ENCODE results near the gene ZNF684.
"Not testable (repeated sequence)": the region's sequence is repeated elsewhere in the genome, so short reads cannot be mapped to it uniquely, and the experiment has no call there.

Gene ZNF684

DNA sequence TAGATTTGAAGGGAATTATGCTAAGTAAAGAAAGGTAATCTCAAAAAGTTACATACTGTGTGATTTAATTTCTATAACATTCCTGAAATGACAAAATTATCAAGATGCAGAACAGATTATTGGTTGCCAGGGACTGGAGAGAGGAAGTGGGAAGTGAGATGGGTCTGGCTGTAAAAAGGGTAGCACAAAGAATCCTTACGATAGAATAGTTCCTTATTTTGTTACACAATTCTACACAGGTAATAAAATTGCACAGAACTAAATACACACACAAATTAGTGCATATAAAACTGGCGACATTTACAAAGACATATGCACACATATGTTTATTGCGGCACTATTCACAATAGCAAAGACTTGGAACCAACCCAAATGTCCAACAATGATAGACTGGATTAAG lies 33.5 kb downstream of the ZNF684 start:
- H3K9ac ChIP-seq (ENCODE audit: low read depth in 1 of 2, low read length in 2 of 2), result no peak overlapping the region
- H3K36me3 ChIP-seq (ENCODE audit: control insufficient read depth in 1 of 2, insufficient read depth in 2 of 2, low read length in 2 of 2), result no peaks in the 10 kb centered on the region
- no peaks in the 10 kb centered on the region for H3K27me3 ChIP-seq (ENCODE audit: control insufficient read depth in 1 of 2, insufficient read depth in 2 of 2, low read length in 2 of 2)
- H3K9me3 ChIP-seq (ENCODE audit: control insufficient read depth in 1 of 2, low read length in 2 of 2), result no peaks in the 10 kb centered on the region
- H3K27ac ChIP-seq (ENCODE audit: low read depth, low read length), result no peak overlapping the region
- H3K4me3 ChIP-seq (ENCODE audit: low read depth in 1 of 2, low read length in 2 of 2), result no peak overlapping the region
- H3K4me1 ChIP-seq (ENCODE audit: control insufficient read depth in 1 of 2, insufficient read depth in 2 of 2, low read length in 2 of 2), result no peaks in the 10 kb centered on the region

DNA sequence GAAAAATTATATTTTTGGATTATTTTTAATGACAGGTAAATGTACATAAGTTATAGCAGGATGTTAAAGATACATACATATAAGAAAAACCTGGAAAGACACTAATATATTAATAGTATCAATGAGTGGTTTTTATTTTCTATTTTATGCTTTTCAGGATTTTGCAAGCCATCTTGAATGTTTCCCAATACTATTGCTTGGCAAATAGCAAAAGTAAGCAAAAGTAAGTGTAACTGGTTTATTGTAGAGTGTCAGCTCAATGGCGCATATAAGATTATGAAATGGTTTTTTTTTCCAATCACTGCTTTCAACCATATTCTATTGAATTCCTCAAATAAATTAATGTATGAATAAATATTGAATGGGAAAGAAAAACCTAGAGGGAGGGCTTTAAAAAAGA lies 36.4 kb downstream of the ZNF684 start:
- H3K27ac ChIP-seq (ENCODE audit: low read depth, low read length), result no peak overlapping the region
- no peak overlapping the region for H3K9ac ChIP-seq (ENCODE audit: low read depth in 1 of 2, low read length in 2 of 2)
- H3K4me1 ChIP-seq (ENCODE audit: control insufficient read depth in 1 of 2, insufficient read depth in 2 of 2, low read length in 2 of 2), result no peaks in the 10 kb centered on the region
- no peaks in the 10 kb centered on the region for H3K27me3 ChIP-seq (ENCODE audit: control insufficient read depth in 1 of 2, insufficient read depth in 2 of 2, low read length in 2 of 2)
- no peaks in the 10 kb centered on the region for H3K9me3 ChIP-seq (ENCODE audit: control insufficient read depth in 1 of 2, low read length in 2 of 2)
- no peak overlapping the region for H3K4me3 ChIP-seq (ENCODE audit: low read depth in 1 of 2, low read length in 2 of 2)
- no peaks in the 10 kb centered on the region for H3K36me3 ChIP-seq (ENCODE audit: control insufficient read depth in 1 of 2, insufficient read depth in 2 of 2, low read length in 2 of 2)

DNA sequence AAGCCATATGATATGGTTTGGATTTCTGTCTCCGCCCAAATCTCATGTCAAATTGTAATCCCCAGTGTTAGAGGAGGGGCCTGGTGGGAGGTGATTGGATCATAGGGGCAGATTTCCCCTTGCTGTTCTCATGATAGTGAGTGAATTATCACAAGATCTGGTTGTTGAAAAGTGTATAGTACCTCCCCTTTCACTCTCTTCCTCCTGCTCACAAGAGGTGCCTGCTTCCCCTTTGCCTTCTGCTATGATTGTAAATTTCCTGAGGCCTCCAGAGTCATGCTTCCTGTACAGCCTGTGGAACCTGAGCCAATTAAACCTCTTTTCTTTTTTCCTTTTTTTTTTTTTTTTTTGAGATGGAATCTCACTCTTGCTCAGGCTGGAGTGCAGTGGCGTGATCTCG lies 43.4 kb downstream of the ZNF684 start:
- not testable (repeated sequence) for H3K36me3 ChIP-seq (ENCODE audit: control insufficient read depth in 1 of 2, insufficient read depth in 2 of 2, low read length in 2 of 2); H3K4me1 ChIP-seq (ENCODE audit: control insufficient read depth in 1 of 2, insufficient read depth in 2 of 2, low read length in 2 of 2); H3K27ac ChIP-seq (ENCODE audit: low read depth, low read length); H3K4me3 ChIP-seq (ENCODE audit: low read depth in 1 of 2, low read length in 2 of 2); H3K27me3 ChIP-seq (ENCODE audit: control insufficient read depth in 1 of 2, insufficient read depth in 2 of 2, low read length in 2 of 2); H3K9ac ChIP-seq (ENCODE audit: low read depth in 1 of 2, low read length in 2 of 2); H3K9me3 ChIP-seq (ENCODE audit: control insufficient read depth in 1 of 2, low read length in 2 of 2)

DNA sequence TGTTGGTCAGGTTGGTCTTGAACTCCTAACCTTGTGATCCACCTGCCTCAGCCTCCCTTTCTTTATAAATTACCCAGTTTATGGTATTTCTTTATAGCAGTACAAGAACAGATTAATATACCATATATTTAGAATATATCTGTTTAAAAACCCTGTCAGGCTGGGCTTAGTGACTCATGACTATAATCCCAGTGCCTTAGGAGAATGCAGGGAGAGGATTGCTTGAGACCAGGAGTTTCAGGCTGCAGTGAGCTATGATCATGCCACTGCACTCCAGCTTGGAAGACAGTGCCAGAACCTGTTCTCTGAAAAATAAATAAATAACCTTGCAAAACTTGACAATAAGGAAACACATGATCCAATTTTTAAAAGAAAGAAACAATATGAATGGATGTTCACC lies 43.9 kb downstream of the ZNF684 start:
- Histone ChIP-seq H3K9me3 (ENCODE audit: control insufficient read depth in 1 of 2, low read length in 2 of 2) (no peaks in the 10 kb centered on the region), H3K36me3 (ENCODE audit: control insufficient read depth in 1 of 2, insufficient read depth in 2 of 2, low read length in 2 of 2) (no peaks in the 10 kb centered on the region), H3K9ac (ENCODE audit: low read depth in 1 of 2, low read length in 2 of 2) (no peak overlapping the region), H3K27me3 (ENCODE audit: control insufficient read depth in 1 of 2, insufficient read depth in 2 of 2, low read length in 2 of 2) (no peaks in the 10 kb centered on the region), H3K4me1 (ENCODE audit: control insufficient read depth in 1 of 2, insufficient read depth in 2 of 2, low read length in 2 of 2) (no peaks in the 10 kb centered on the region), H3K27ac (ENCODE audit: low read depth, low read length) (no peak overlapping the region), H3K4me3 (ENCODE audit: low read depth in 1 of 2, low read length in 2 of 2) (no peak overlapping the region)

DNA sequence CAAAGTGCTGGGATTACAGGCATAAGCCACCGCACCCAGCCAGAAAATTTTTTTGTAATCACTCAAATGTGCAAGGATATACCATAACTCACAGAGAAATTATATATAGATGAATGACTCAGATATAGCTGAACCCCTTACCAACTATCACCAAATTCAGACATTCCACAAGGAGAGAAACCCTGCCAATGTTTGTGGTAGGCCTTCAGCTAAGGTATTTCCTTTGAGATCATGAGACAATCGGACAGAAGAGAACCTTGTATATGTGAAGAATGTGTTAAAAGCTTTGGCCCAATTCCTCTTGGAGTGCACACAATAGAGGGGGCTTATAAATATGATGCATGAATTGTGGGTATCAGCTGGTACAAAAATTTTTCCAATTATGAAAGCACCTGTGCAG lies 50.7 kb downstream of the ZNF684 start:
- Histone ChIP-seq H3K36me3 (ENCODE audit: control insufficient read depth in 1 of 2, insufficient read depth in 2 of 2, low read length in 2 of 2) (no peaks in the 10 kb centered on the region), H3K4me3 (ENCODE audit: low read depth in 1 of 2, low read length in 2 of 2) (no peak overlapping the region), H3K9ac (ENCODE audit: low read depth in 1 of 2, low read length in 2 of 2) (no peak overlapping the region), H3K27me3 (ENCODE audit: control insufficient read depth in 1 of 2, insufficient read depth in 2 of 2, low read length in 2 of 2) (no peaks in the 10 kb centered on the region), H3K9me3 (ENCODE audit: control insufficient read depth in 1 of 2, low read length in 2 of 2) (no peaks in the 10 kb centered on the region), H3K4me1 (ENCODE audit: control insufficient read depth in 1 of 2, insufficient read depth in 2 of 2, low read length in 2 of 2) (no peaks in the 10 kb centered on the region), H3K27ac (ENCODE audit: low read depth, low read length) (no peak overlapping the region)

DNA sequence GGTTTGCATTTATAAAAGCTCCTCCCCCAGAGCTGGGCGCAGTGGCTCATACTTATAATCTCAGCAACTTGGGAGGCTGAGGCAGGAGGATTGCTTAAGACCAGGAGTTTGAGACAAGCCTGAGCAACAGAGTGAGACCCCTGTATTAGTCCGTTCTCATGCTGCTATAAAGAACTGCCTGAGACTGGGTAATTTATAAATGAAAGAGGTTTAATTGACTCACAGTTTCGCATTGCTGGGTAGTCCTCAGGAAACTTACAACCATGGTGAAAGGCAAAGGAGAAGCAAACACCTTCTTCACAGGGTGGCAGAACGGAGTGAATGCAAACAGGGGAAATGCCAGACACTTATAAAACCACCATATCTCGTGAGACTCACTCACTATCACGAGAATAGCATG lies 52.5 kb downstream of the ZNF684 start:
- Histone ChIP-seq H3K4me1 (ENCODE audit: control insufficient read depth in 1 of 2, insufficient read depth in 2 of 2, low read length in 2 of 2) (no peaks in the 10 kb centered on the region), H3K36me3 (ENCODE audit: control insufficient read depth in 1 of 2, insufficient read depth in 2 of 2, low read length in 2 of 2) (no peaks in the 10 kb centered on the region), H3K27ac (ENCODE audit: low read depth, low read length) (no peak overlapping the region), H3K4me3 (ENCODE audit: low read depth in 1 of 2, low read length in 2 of 2) (no peak overlapping the region), H3K9me3 (ENCODE audit: control insufficient read depth in 1 of 2, low read length in 2 of 2) (no peaks in the 10 kb centered on the region), H3K9ac (ENCODE audit: low read depth in 1 of 2, low read length in 2 of 2) (no peak overlapping the region), H3K27me3 (ENCODE audit: control insufficient read depth in 1 of 2, insufficient read depth in 2 of 2, low read length in 2 of 2) (no peaks in the 10 kb centered on the region)

DNA sequence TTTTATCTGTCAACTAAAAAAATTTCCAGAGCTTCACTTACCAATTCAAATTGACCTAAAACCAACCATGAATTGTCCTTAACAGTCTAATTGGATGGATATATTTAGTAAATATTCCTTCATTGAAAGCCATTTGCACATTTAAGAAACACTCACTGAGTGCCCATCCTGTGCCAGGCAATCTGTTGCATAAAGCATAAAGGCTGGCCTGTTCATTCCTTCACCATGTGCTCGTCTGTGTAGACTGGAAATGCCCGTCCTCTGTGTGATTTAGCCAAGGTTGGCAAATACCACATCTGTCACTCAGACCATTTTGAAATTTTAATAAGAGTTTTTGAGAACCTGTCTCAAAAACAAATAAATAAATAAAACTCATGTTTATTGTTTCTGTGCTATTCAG lies 57.1 kb downstream of the ZNF684 start:
- H3K4me3 ChIP-seq (ENCODE audit: low read depth in 1 of 2, low read length in 2 of 2), result no peak overlapping the region

DNA sequence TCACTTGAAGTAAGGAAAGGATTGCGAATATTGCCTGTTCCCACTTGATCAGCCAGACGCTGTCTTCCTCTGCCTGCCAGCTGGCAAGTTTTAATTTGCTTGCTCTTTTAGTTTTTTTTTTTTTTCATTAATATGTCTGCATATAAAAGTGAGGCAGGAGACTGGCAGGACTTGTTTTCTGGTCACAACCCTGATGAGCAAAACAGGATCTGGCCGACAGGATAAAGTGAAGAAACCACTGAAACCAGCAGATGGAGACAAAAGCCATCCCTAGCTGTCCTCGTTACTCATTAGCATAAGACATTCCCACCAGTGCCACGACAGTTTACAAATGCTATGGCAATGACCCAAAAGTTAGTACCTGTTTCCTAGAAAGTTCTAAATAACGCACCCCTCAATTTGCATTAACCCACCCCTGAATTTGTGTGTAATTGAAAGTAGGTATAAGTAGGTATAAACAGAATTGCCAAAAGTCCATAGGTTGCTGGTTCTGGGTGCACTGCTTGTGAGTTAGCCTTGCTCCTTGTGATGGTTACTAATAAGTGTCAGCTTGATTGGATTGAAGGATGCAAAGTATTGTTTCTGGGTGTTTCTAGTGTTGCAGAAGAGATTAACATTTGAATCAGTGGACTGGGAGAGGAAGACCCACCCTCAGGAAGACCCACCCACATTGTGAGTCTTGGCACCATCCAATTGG lies 60.8 kb downstream of the ZNF684 start:
- Histone ChIP-seq H3K4me3 (ENCODE audit: low read depth in 1 of 2, low read length in 2 of 2) (no peak overlapping the region), H3K9ac (ENCODE audit: low read depth in 1 of 2, low read length in 2 of 2) (no peak overlapping the region), H3K36me3 (ENCODE audit: control insufficient read depth in 1 of 2, insufficient read depth in 2 of 2, low read length in 2 of 2) (no peaks in the 10 kb centered on the region), H3K9me3 (ENCODE audit: control insufficient read depth in 1 of 2, low read length in 2 of 2) (no peaks in the 10 kb centered on the region), H3K27me3 (ENCODE audit: control insufficient read depth in 1 of 2, insufficient read depth in 2 of 2, low read length in 2 of 2) (no peaks in the 10 kb centered on the region), H3K27ac (ENCODE audit: low read depth, low read length) (no peak overlapping the region), H3K4me1 (ENCODE audit: control insufficient read depth in 1 of 2, insufficient read depth in 2 of 2, low read length in 2 of 2) (no peaks in the 10 kb centered on the region)

More for the DNA sequence above, 57.1 kb downstream of the ZNF684 start:
- H3K4me1 ChIP-seq (ENCODE audit: control insufficient read depth in 1 of 2, insufficient read depth in 2 of 2, low read length in 2 of 2), result no peaks in the 10 kb centered on the region
- H3K27ac ChIP-seq (ENCODE audit: low read depth, low read length), result no peak overlapping the region
- no peaks in the 10 kb centered on the region for H3K36me3 ChIP-seq (ENCODE audit: control insufficient read depth in 1 of 2, insufficient read depth in 2 of 2, low read length in 2 of 2)
- H3K9ac ChIP-seq (ENCODE audit: low read depth in 1 of 2, low read length in 2 of 2), result no peak overlapping the region
- no peaks in the 10 kb centered on the region for H3K27me3 ChIP-seq (ENCODE audit: control insufficient read depth in 1 of 2, insufficient read depth in 2 of 2, low read length in 2 of 2)
- H3K9me3 ChIP-seq (ENCODE audit: control insufficient read depth in 1 of 2, low read length in 2 of 2), result no peaks in the 10 kb centered on the region

DNA sequence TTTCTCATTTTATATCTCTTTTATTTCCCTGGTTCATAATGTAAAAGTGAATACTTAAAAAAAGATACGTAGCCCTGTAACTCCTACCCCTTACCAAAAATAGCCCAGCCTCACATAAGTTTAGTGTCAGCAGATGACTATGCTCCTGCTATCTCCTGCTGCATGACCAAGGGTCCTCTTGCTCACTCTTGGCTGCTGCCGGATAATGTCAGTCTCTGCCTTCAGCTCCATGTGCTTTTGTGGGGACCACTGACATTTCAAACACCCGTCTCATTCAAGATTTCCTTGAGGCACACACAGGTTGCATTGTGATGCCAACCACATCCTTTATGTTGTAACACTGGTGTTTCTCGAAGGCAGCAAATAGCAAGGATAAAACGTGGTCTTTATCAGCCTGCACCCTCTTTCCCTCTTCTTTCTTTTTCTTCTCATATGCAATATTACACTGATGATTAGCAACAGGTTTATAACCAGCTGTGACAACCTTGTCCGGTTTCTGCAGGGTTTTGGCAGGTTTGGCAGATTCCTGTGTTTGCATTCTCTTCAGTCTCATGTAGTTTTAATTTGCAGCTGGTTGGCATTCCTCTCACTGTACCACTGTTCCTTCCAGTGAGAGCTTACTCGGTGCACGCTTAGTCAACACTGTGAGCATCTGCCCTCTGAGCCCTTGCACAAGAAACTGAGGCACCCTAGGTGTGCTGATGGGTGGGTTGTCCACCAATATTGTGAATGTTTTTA lies 62.2 kb downstream of the ZNF684 start:
- H3K36me3 ChIP-seq (ENCODE audit: control insufficient read depth in 1 of 2, insufficient read depth in 2 of 2, low read length in 2 of 2), result no peaks in the 10 kb centered on the region
- no peaks in the 10 kb centered on the region for H3K27me3 ChIP-seq (ENCODE audit: control insufficient read depth in 1 of 2, insufficient read depth in 2 of 2, low read length in 2 of 2)
- H3K9ac ChIP-seq (ENCODE audit: low read depth in 1 of 2, low read length in 2 of 2), result no peak overlapping the region
- H3K9me3 ChIP-seq (ENCODE audit: control insufficient read depth in 1 of 2, low read length in 2 of 2), result no peaks in the 10 kb centered on the region
- H3K4me3 ChIP-seq (ENCODE audit: low read depth in 1 of 2, low read length in 2 of 2), result no peak overlapping the region
- no peaks in the 10 kb centered on the region for H3K4me1 ChIP-seq (ENCODE audit: control insufficient read depth in 1 of 2, insufficient read depth in 2 of 2, low read length in 2 of 2)
- H3K27ac ChIP-seq (ENCODE audit: low read depth, low read length), result no peak overlapping the region

DNA sequence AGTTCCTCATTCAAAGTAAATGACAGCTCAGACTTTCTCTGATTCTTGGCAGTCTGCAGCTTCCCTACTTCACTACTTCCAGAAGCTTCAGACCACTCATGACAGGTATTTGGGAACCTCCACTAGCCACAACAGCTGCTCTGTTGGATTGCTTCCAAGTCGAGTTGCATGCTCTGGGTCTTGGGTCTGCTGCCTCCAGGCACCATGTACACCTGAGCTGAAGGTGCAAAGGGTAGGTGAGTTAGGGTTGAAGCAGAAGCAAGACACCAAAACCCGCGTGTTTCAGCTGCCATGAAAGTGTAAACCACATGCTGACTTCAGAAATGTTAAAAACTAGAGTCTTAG lies 62.7 kb downstream of the ZNF684 start:
- Histone ChIP-seq H3K27me3 (ENCODE audit: control insufficient read depth in 1 of 2, insufficient read depth in 2 of 2, low read length in 2 of 2) (no peaks in the 10 kb centered on the region), H3K36me3 (ENCODE audit: control insufficient read depth in 1 of 2, insufficient read depth in 2 of 2, low read length in 2 of 2) (no peaks in the 10 kb centered on the region), H3K4me3 (ENCODE audit: low read depth in 1 of 2, low read length in 2 of 2) (no peak overlapping the region), H3K9me3 (ENCODE audit: control insufficient read depth in 1 of 2, low read length in 2 of 2) (no peaks in the 10 kb centered on the region), H3K27ac (ENCODE audit: low read depth, low read length) (no peak overlapping the region), H3K9ac (ENCODE audit: low read depth in 1 of 2, low read length in 2 of 2) (no peak overlapping the region), H3K4me1 (ENCODE audit: control insufficient read depth in 1 of 2, insufficient read depth in 2 of 2, low read length in 2 of 2) (no peaks in the 10 kb centered on the region)

All from duodenal mucosa (tissue), 2 donors.